Anterior cingulate cortex (tissue), 58 donors: ENCODE measurements around the gene C17orf78.
"Not testable (repeated sequence)": the region's sequence is repeated elsewhere in the genome, so short reads cannot be mapped to it uniquely, and the experiment has no call there.

ENCODE experiments used
- DNase-seq, 58 donors: peaks; one replicate each; lab custom pipeline; 2025; lab: John Stamatoyannopoulos, UW

C17orf78 gene

GRCh38 chr17:37430051-37430627 is 54.4 kb downstream of the C17orf78 start:
- peak in 1 of 58 donors; percentile 9 for DNase-seq

GRCh38 chr17:37432671-37433070 is 56.9 kb downstream of the C17orf78 start:
- no peak for DNase-seq

DNA sequence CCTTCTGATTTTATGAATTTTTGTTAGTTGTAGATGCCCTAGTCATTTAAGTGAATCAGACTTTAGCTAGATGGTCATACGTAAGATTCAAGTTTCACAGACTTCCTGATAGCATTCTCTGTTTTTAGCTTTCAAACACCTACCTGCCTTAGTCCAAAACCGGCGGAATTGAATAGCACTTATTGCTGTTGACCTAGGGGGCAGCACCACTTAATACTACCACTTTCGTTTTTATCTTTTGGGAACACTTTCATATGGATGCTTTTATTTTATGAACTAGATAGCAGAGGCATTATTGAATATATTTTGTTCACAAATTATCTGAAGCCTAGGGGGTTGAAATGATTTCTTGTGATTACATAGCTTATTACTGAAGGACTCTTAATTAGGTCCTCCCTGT is 62.4 kb downstream of the C17orf78 start:
- no peak for DNase-seq

DNA sequence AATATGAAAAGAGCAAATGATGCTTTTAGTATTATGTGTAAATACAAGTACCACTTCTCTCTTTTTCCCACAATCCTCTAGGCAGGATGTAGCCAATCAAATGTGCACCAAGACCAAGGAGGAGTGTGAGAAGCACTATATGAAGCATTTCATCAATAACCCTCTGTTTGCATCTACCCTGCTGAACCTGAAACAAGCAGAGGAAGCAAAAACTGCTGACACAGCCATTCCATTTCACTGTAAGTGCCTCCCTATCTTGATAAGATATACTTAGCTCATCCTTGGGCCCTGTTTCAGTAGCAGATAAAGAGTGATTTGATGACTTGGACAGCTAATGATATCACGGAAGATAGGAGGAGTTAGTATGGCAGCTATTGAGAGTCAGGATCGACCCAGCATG is 64.6 kb downstream of the C17orf78 start:
- no peak for DNase-seq

GRCh38 chr17:37441369-37442014 is 65.7 kb downstream of the C17orf78 start:
- DNase-seq, result not testable (repeated sequence)
